DMS 273 (cell line): ENCODE measurements around the gene RCAN2.

Source experiments
- DNase-seq: peaks from one replicate; lab custom pipeline; 2025; ENCODE audit not compliant: unreplicated experiment; lab: John Stamatoyannopoulos, UW

The RCAN2 gene

DNA sequence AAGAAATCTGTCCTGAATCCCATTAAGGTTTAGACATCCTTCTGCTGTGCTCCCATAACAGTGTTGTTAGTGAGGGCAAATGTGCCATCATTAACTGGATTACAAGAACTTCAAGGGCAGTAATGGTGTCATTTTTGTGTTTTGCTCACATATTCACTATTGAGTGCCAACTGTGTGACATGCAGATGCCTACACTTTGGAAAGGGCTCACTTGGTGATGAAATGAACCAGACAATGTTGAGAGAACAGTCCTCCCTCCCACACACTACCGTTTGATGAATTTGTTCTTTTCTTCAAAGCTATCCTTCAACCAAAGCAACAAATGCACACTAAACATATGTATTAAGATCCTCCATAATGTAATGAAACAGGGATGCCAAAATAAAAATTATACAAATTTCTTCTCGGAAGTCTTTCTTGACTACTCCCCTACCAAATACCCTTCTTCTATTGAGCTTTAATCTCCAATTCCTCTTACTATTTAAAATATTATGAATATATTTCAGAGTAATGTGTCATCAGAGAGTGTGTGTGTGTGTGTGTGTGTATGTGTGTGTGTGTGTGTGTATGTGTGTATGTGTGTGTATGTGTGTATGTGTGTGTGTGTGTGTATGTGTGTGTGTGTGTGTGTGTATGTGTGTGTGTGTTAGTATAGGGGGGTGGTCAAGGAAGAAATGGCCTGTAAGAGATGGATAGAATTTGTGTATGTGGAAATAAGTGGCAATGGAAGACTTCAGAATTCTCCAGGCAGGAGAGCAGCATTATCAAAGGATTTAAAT is 228.1 kb downstream of the RCAN2 start:
- DNase-seq = no peak

- DNase-seq = no peak
These were observed 233.0 kb downstream of the RCAN2 start for GRCh38 chr6:46258249-46258648.

DNA sequence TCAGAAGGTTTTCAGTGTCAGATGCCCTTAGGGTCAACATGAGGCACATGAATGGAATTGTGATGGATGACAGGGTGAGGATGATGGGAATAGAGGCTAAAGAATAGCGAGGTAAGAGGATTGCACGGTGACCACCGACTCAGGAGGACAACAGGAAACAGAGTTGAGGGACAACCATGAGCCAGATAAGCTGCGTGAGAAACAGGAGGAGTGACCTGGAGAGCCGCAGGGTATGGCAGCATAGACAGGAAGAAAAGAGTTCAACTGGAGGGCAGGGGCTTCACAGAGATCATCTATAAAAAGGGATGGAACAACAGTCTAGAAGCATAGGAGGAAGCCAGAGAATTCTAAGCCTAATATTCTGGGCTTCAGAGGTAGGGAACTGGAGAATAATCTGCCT is 235.7 kb downstream of the RCAN2 start:
- DNase-seq = no peak

GRCh38 chr6:46254946-46255345 is 236.3 kb downstream of the RCAN2 start:
- DNase-seq = no peak

DNA sequence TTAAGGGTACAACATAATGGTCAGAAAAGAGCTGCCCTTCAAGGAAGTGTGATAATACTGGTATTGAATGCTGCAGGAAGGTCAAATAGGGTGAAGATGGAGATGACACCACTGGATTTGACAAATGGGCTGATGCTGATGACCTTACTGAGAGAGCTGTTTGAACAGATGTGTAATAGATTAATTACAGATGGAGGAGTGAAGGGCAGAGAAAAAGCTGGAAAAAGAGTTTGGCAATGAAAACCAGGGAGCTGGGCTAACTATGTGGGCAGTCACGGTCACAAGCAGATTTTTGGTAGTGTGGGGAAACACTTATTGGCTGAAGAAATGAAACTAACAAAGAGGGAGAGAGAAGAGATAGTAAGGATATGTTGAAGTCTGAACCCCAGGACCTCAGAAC is 236.9 kb downstream of the RCAN2 start:
- no peak for DNase-seq

- no peak for DNase-seq
These were observed 239.5 kb downstream of the RCAN2 start for GRCh38 chr6:46251583-46252339.

DNA sequence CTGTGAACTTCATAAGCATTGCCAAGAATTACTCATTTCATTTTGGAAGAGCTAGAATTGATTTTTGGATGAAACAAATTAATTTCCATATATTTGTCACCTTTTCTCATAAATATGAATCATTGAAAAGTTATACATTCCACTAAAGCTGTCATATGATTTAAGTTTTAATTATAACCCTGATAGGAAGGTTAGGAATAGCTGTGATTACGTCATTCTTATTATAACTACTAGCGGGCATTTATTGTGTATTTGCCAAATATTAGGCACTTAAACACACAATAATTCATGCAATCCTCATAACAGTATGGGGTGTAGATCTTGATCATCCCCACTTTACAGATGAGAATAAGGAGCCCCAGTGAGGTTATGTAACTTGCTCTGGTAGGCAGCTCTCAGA is 243.1 kb downstream of the RCAN2 start:
- no peak for DNase-seq

DNA sequence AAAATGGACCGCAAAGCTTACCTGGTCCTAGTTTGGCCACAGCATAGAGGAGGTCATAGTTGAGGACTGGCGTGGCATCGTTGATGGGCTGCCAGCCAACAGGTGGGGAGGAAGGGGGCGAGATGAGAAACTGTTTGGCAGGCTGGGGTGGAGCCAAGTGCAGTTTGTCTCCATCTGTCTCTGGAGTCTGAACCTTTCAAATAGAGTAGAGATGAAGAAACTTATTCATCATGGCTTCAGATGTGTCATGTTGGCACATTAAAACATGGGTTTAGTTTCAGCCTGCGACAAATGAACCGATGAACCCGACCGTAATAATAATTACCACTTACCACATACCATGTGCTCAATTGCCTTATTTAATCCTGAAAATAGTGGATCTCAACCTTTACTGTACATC is 244.5 kb downstream of the RCAN2 start:
- peak; percentile 34 for DNase-seq

- DNase-seq = no peak
These were observed 245.2 kb downstream of the RCAN2 start for GRCh38 chr6:46246081-46246480.

DNA sequence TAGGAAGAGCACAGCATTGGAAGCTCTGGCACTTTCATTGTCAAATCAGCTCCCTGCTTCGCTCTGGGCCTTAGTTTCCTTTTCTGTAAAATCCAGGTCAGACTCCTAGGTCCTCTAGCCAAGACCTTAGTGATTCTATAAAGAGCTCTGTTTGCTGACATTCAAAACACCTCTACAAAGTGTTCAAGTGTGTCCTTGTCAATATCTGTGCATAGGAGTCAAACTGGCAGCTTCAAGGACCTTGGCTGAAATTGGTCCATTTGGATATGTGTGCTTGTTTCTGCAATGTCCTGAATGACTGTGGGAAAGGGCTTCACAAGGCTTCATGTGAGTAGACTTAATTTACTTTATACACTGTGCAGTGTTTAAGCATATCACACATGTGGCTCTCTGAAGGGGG is 246.6 kb downstream of the RCAN2 start:
- DNase-seq = no peak

- peak; percentile 20 for DNase-seq
These were observed 247.5 kb downstream of the RCAN2 start for GRCh38 chr6:46243754-46244153.

DNA sequence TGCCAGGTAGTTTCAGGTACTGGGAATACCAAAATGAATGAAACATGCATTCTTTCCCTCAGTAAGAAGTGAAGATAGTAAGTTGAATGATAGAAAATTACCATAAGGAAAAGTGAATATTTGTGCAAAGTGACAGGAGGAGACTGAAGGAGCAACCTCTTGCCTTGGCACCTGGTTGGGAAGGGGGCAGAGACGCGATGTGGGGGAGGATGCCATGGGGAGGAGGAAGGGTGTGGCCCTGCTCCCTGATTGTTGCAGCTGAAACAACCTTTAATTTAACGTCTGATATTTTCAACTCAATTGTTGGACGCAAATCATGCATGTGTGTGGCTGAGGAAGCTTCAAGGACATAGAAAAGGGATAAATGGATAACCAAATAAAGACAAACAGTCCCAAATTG is 248.3 kb downstream of the RCAN2 start:
- no peak for DNase-seq

DNA sequence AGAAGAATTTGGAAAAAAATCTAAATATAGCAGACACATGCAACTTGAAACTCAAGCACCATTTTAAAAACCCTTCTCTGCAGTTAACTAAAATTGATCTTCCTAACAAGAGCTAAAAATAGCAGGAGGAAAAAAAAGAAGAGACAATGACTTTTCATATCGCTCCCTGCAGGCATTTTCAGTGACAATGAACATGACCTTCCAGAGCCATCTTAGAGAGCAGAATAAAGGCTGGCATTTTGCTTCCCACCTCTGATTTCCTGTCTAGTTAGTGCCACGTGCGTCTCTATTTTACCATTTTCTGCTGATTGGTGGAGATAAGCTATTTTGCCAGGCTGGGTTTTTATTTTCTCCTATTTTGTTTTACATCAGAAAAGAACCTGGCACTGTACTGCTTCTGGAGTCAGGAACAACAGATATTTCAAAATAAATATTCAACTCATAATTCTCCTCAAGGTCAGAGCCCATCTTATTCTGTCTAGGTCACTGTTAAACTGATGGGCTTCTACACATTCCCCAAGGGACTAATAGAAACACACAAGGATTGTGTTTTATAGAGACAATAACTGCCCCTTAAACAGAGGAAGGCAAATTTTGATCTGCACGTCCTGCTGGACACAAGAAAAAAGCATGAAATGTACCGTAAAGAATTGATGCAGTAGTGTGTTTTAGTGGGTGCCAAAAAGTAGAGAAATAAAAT is 250.2 kb downstream of the RCAN2 start:
- no peak for DNase-seq

GRCh38 chr6:46236752-46237151 is 254.5 kb downstream of the RCAN2 start:
- no peak for DNase-seq

GRCh38 chr6:46235242-46235641 is 256.0 kb downstream of the RCAN2 start:
- DNase-seq = no peak

GRCh38 chr6:46234700-46235099 is 256.5 kb downstream of the RCAN2 start:
- no peak for DNase-seq

DNA sequence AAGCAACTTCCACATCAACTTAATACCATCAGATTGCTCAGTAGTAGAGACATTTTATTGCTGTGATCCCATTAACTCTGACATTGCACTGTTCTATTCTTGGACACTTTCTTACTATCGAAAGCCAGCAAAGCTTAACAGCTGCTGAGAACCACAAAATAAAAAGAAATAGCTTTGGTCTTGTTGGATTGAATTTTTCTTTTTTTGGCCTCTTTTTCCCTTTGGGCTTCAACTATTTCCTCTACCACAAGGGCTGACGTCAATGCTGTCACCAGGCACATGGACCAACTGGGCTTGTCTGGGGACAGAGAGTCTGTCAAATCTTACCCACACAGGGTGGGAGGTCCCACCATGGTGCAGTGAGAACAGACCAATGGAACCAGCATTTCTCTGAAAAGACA is 257.1 kb downstream of the RCAN2 start:
- no peak for DNase-seq

GRCh38 chr6:46233129-46233528 is 258.1 kb downstream of the RCAN2 start:
- no peak for DNase-seq

DNA sequence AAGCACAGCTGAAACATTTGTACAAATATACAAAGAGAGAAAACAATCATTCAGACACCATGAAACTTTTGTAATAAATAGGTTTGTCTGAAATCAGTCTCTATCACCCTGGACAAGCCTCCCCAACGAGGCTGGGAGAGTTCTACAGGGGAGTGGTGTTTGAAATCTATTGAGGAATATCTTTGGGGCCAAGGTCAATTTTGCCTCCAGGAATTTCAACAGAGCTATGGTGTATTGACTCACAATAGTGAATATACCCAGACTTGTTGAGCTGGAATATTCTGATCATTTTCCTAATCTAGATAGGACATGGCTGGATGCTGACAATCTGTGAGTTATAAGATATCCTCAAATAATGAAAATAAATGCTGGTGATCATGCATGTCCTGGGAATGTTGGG is 269.0 kb downstream of the RCAN2 start:
- no peak for DNase-seq

- peak; percentile 65 for DNase-seq
These were observed 269.9 kb downstream of the RCAN2 start for GRCh38 chr6:46221222-46221793.

- no peak for DNase-seq
These were observed 270.7 kb downstream of the RCAN2 start for GRCh38 chr6:46220352-46221221.
